Body of pancreas (tissue), 4 donors: ENCODE data around the gene UBE2U. TPM values are rescaled to one million over a fixed set of nuclear protein-coding genes. Genes with fewer than 3 reads are reported as not detected.
A peak's percentile ranks its signal among the peaks of the same experiment; 100 is the strongest.
"Not testable (repeated sequence)": the region's sequence is repeated elsewhere in the genome, so short reads cannot be mapped to it uniquely, and the experiment has no call there.

Source experiments
- ATAC-seq: fragments of 150-250 bp; one replicate; pipeline ENCODE4 v1.9.1; 2016
- DNase-seq, 4 donors: peaks; one replicate each; pipeline ENCODE4 v3.0.0-alpha.2; 2019
- H3K27ac ChIP-seq, 4 donors: fragments of 200-600 bp; sonication (generic); 1 replicate in 3 of 4; 2 replicates in 1 of 4; pipeline versions ENCODE4 v1.5.1 to v1.6.1; 2016 to 2019; ENCODE audit warnings: mild to moderate bottlenecking in 1 of 4, mixed read lengths in 1 of 4, moderate library complexity in 1 of 4
- H3K27me3 ChIP-seq, 2 donors: fragments of 200-600 bp; sonication (generic); one replicate each; pipeline ENCODE4 v1.6.0; 2016; ENCODE audit warnings: mild to moderate bottlenecking in 1 of 2
- H3K36me3 ChIP-seq, 2 donors: fragments of 200-600 bp; sonication (generic); replicated peaks in 1 of 2; 2 replicates each; pipeline ENCODE4 v1.5.1; 2016; ENCODE audit warnings: low read depth in 2 of 2; ENCODE audit not compliant: insufficient read depth in 1 of 2
- H3K4me1 ChIP-seq: fragments of 200-600 bp; sonication (generic); one replicate; pipeline ENCODE4 v1.6.0; 2016
- H3K4me3 ChIP-seq, 2 donors: fragments of 200-600 bp; sonication (generic); 1 replicate in 1 of 2; 2 replicates in 1 of 2; pipeline ENCODE4 v1.5.1; 2016 to 2019
- H3K9me3 ChIP-seq, 3 donors: fragments of 200-600 bp; sonication (generic); 1 replicate in 2 of 3; 2 replicates in 1 of 3; pipeline ENCODE4 v1.5.1; 2016
- POLR2A ChIP-seq, 3 donors: fragments of 450-650 bp; IDR thresholded peaks; one replicate each; pipeline ENCODE4 v1.6.1; 2016; ENCODE audit warnings: antibody characterized with exemption in 3 of 3, mild to moderate bottlenecking in 2 of 3
- WGBS, 2 donors: methylation state at CpG; one replicate each; pipeline ENCODE4 v1.1.5; 2017; 5-methylcytosine and 5-hydroxymethylcytosine counted together
- intact Hi-C: fragments of 100-400 bp; cut with DNase I; formaldehyde crosslinking; loops from one replicate; pipeline ENCODE4 v1.15.1; 2023
- total RNA-seq, 2 donors: library from RNA; depleted of rRNA; stranded (reverse); fragments of >200 nt; gene quantifications; one replicate each; pipeline ENCODE4 v1.1.0, GENCODE V29; 2016
- TF ChIP-seq, protein P1 (sequence below), 7 experiments: fragments of 450-650 bp in 4 of 7; fragments of 200-600 bp in 3 of 7; sonication (generic) in 3 of 7; IDR thresholded peaks; one replicate each; pipeline ENCODE4 v1.5.1; 2016 to 2019; ENCODE audit warnings: antibody characterized with exemption in 7 of 7

The UBE2U gene
- total RNA-seq, 2 donors from 2014 or later, result not detected

DNA sequence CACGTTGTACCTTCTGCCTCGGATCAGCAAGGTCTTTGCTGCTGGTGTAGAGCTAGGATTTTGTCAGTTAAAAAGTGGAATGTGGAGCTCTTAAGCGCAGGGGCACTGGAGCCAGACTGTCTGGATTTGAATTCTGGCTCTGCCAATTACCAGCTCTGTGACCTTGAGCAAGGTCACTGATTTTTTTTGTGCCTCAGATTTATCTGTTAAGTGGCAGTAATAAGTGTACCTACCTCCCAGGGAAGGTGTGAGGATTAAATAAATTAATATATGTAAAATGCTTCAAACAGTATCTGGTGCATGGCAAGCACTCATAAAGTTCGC, 40.3 kb downstream of the UBE2U start:
- no peak for TF ChIP-seq POLR2A (IDR thresholded peaks at IDR 0.05)
- TF ChIP-seq, protein P1, sequence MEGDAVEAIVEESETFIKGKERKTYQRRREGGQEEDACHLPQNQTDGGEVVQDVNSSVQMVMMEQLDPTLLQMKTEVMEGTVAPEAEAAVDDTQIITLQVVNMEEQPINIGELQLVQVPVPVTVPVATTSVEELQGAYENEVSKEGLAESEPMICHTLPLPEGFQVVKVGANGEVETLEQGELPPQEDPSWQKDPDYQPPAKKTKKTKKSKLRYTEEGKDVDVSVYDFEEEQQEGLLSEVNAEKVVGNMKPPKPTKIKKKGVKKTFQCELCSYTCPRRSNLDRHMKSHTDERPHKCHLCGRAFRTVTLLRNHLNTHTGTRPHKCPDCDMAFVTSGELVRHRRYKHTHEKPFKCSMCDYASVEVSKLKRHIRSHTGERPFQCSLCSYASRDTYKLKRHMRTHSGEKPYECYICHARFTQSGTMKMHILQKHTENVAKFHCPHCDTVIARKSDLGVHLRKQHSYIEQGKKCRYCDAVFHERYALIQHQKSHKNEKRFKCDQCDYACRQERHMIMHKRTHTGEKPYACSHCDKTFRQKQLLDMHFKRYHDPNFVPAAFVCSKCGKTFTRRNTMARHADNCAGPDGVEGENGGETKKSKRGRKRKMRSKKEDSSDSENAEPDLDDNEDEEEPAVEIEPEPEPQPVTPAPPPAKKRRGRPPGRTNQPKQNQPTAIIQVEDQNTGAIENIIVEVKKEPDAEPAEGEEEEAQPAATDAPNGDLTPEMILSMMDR (IDR thresholded peaks at IDR 0.05), result no peak
- Histone ChIP-seq H3K9me3 (no peaks in the 10 kb centered on the region), H3K36me3 (no peaks in the 10 kb centered on the region), H3K4me1 (peaks cover 26% of the 10 kb centered on the region), H3K4me3 (no peak overlapping the region), H3K27me3 (no peaks in the 10 kb centered on the region), H3K27ac (no peak overlapping the region)
- 48 to 53% methylated on average over 4 of the region's 4 CpGs for WGBS, 2 donors
- intact Hi-C loops, result no loop called here
- DNase-seq (no peak), ATAC-seq (no peak)

DNA sequence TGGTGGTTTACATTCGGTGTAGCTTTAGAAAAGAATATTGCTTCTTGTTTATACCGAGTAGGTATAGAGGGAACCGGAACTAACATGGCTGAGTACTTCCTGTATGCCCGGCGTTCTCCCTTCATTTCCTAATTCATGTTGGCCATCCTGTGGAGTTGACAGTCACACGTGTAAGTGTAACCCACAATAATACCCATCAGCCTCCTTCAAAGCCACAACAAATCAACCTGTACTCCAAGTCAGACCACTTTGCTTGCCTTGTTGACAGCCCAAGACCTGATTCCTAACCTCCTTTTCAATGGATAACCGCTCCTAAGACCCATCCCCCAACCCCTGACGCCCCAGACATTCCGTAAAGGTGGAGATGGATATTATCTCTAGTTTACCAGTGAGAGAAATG, 42.1 kb downstream of the UBE2U start:
- H3K4me3 ChIP-seq, result peak overlapping the region in 1 of 2 donors; percentile 18
- H3K4me1 ChIP-seq, result peaks cover 26% of the 10 kb centered on the region
- TF ChIP-seq, protein P1 (IDR thresholded peaks at IDR 0.05), result no peak
- TF ChIP-seq POLR2A (IDR thresholded peaks at IDR 0.05), result peak in 1 of 3 donors; percentile 10
- H3K27ac ChIP-seq, result peak overlapping the region; percentile 35 to 74 (median 61)
- intact Hi-C loops, result no loop called here
- 2 to 9% methylated on average over 9 of the region's 9 CpGs for WGBS, 2 donors
- DNase-seq, result peak in 3 of 4 donors; percentile 12 to 35 (median 24)
- H3K27me3 ChIP-seq, result no peaks in the 10 kb centered on the region
- no peaks in the 10 kb centered on the region for H3K9me3 ChIP-seq
- no peaks in the 10 kb centered on the region for H3K36me3 ChIP-seq
- ATAC-seq, result peak; percentile 71

DNA sequence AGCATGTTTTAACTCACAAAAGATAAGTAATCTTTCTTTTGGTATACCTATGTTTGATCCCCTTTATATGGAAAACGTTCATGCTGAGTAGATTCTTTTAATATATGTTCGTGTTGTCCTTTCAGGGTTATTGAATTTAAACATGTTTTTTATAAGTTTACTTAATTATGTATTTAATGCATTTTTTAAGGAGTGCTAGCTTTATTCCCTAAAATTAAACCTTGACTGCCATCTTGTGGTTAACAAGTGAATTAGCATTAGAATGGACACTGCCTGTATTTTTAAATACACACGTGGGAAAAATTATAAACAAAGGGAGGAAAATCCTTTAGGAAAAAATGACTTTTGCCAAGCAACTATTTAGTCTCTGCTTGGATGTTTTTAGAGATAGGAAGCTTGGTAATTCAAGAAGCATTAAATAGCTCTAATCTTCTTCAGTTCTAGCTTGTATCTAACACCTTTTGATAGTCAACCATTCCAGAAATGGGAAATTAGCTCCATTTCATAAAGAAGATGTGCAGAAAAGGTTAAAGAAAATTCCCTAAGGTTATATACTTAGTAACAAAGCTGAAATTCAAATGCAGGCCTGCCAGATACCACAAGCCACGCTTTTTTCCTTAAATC, 43.0 kb downstream of the UBE2U start:
- H3K9me3 ChIP-seq, result no peaks in the 10 kb centered on the region
- intact Hi-C loops, result no loop called here
- no peak overlapping the region for H3K4me3 ChIP-seq
- no peaks in the 10 kb centered on the region for H3K27me3 ChIP-seq
- H3K4me1 ChIP-seq, result peaks cover 26% of the 10 kb centered on the region
- ATAC-seq (peak; percentile 53), DNase-seq (no peak)
- H3K27ac ChIP-seq, result no peak overlapping the region
- H3K36me3 ChIP-seq, result no peaks in the 10 kb centered on the region
- WGBS, 2 donors, result 10 to 13% methylated on average over 4 of the region's 4 CpGs
- TF ChIP-seq POLR2A (IDR thresholded peaks at IDR 0.05), result no peak
- TF ChIP-seq, protein P1 (IDR thresholded peaks at IDR 0.05), result peak; percentile 55 to 92 (median 89)

DNA sequence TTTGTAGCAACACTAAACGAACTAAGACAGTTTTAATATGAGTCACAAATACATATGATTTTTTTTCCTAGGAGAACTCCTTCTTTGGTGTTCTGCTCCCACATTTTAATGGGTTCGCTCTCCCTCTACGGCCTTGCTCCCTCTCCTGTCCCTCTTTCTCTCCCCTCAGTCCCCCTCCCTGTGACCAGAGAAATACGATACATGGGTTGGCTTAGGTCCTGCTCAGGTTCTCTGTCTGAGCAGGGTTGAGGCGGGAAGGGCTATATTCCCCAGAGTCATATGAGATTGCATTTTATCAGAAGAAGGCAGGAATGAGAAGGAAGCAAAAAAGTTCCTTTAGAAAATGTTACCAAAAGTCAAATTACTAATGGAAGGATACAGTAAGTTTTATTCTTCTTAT, 44.6 kb downstream of the UBE2U start:
- DNase-seq (no peak), ATAC-seq (no peak)
- Histone ChIP-seq H3K9me3 (no peaks in the 10 kb centered on the region), H3K36me3 (no peaks in the 10 kb centered on the region), H3K27me3 (no peaks in the 10 kb centered on the region), H3K4me1 (peaks cover 21% of the 10 kb centered on the region), H3K27ac (no peak overlapping the region), H3K4me3 (no peak overlapping the region)
- intact Hi-C loops, result no loop called here
- TF ChIP-seq, protein P1 (IDR thresholded peaks at IDR 0.05), result no peak
- TF ChIP-seq POLR2A (IDR thresholded peaks at IDR 0.05), result no peak
- 60% methylated on average over 5 of the region's 5 CpGs for WGBS, 2 donors

GRCh38 chr1:64250472-64250871, 47.0 kb downstream of the UBE2U start:
- ATAC-seq, intact Hi-C loops, H3K36me3 ChIP-seq, H3K9me3 ChIP-seq, H3K4me1 ChIP-seq, H3K27ac ChIP-seq, DNase-seq, H3K4me3 ChIP-seq, H3K27me3 ChIP-seq: not testable (repeated sequence)
- WGBS, 2 donors, result 60 to 78% methylated on average over 2 of the region's 2 CpGs
